GM18868 (cell line): ENCODE data around the gene AGER.
"Not testable (repeated sequence)": the region's sequence is repeated elsewhere in the genome, so short reads cannot be mapped to it uniquely, and the experiment has no call there.

Source experiments
- ATAC-seq: cut with Tn5 transposase; IDR thresholded peaks from one replicate; pipeline ENCODE4 v1.9.1; 2021; ENCODE audit warnings: mild to moderate bottlenecking, moderate library complexity; ENCODE audit not compliant: unreplicated experiment

Gene AGER

DNA sequence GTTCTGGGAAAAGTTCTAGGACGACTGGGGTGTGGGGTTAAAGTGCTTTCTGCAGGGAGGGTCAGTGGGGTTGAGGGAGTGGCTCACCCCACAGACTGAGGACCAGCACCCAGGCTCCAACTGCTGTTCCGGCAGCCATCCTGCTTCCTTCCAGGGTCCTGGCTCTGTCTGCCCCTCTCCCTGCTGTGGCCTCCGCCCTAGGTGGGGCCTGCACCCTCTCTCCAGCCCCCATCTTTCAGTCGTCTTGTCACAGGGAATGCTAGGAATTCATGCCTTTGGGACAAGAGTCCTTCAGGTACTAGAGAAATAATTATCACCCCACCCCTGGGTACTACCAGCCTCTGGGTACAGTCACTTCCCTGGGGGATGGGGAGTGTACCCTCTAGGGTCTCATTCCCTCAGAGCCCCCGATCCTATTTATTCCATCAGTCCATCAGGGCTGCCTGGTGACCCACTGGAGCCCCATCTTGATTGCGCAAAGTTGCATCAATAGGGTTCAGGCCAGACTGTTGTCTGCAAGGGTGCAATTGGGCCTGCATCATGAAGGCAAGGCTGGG is at the start of gene AGER:
Gene AGER (minus strand): TSS at position 170 of the 557 bp plus-strand sequence. CDS start 31 bp downstream, at position 139.
- ATAC-seq, result no peak

DNA sequence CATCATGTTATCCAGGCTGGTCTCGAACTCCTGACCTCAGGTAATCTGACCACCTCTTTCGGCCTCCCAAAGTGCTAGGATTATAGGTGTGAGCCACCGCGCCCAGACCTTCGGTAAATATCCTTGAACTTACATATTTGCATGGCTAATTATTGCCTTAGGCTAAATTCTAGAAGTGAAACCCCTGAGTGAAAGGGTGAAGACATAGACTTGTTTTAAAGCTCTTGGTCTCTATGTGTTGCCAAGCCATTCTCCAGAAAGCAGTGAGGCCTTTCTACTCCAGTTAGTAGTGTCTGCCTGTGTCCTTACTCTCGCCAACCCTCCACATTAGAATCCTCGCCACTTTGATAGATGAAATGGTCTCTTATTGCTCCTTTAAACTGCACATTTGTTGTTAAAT is 42.4 kb upstream of the AGER start:
- no peak for ATAC-seq

DNA sequence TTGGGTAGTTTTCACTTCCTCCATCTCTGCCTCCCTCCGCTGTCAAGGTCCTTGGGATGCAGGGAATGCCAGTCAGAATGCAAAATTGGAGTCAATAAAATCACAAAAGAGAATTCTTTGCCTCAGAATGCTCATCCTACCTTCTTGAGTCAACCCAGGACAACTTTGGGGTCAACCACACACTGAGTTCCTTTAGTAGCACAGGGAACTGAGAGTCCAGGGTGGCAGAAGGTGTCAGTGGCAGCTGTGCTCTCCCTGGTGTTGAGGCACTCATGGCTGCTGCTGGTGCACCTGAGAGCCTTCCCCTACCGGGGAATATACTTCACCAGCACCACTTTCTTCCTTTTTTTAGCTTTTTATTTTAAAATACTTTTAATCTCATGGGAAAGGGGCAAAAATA is 40.6 kb upstream of the AGER start:
- ATAC-seq, result peak; percentile 46

DNA sequence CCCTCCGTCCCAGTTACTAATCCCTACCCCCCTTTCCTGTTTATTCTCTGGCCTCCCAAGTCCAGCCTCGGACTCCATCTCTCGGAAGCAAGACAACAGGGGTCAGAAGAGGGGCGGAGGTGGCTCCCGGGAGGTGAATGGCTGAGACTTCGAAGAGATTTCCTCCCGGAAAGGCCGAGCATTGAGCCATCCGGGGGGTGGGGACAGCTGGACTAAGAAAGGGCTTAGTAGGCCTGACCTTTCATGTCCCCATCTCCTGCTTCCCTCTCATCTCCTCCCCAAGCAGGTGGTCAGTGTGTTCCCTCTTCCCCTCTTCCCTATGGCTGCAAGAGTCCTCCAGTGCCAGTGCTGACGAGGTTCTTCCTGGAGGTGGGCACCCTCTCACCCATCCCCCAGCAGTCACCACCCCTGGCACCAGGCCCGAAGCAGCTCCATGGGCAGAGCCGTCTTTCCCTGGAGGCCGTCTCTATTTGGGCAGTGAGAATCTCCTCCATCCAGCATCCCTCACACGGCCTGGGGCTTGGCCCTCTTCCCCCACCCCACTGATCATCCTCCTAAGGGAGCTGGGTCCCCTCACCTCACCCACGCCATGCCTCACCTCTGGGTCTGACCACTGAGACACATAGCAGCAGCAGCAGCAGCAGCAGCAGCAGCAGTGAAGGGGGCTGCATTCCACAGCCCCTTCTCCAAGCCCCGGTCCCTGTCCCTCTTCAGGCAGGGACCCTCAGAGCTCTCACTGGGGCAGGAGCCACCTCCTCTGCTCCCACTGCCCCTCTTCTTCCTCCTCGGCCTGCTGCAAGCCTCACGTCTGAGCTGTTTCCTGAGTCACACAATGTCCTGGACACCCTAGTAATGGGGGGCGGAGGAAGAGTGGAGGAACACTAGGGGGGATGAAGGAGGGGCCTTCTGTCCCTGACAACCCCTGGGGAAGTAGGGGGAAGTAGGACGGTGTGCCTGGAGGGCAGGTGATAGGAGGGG is 39.5 kb upstream of the AGER start, which contains the start of gene NOTCH4:
Gene NOTCH4 (minus strand): TSS at position 810 of the 978 bp plus-strand sequence. CDS start 139 bp downstream, at position 671.
- ATAC-seq, result no peak

DNA sequence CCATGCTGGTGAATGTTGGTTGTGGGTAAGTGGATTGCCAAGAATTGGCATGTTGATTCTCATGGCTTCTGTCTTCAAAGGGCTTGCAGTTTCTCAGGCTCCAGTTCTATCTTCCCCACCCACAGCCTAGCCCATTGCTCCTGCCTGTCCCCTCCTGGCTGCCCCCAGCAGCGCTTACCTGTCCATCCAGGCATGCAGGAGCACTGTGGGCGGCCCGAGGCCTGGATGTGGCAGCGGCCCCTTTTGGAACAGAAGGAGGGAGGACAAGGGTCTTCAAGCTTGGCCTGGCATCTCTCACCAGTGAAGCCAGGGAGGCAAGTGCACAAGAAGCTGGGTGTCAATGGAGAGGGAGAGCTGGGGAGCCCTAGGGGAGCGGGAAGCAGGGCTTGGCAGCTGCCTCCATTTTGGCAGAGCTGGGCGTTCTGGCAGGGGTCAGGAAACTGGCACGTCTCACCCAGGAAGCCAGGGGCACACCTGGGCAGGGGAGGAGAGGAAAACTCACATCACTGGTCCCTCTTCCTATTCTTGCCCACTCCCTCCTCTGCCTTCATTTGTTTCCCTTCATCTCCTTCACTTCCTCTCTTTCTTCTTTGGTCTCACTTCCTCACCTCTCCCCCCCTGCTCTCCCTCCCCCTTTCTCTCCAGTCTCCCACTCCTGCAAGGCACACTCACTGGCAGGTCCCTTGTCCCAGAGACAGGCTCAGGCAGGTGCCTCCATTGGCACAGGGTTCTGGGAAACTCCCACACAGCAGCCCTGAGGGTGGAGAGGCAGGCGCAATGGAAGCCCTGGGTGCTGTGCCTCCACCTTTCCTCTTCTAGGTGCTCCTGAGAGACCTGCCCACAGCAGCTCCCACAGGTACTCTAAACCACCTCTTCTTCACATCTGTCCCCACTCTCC is 38.5 kb upstream of the AGER start:
- ATAC-seq, result no peak

DNA sequence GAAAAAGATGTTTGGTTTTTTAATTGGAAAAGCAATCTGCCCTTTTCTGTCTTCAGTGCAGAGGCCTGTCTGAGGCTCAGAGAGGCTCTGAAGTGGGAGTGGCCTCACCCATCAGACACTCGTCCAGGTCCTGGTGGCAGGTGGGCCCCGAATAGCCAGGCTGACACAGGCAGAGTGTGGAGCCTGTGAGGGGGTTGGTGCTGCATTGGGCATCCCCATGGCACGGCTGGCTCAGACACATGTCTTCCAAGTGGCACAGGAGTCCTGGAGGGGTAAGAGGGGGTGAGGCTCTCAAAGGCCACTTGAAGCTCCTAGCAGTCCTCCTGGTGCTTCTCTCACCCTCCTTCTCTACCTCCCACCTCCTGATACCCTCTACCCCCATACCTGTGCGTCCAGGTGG is 36.0 kb upstream of the AGER start:
- ATAC-seq, result no peak

DNA sequence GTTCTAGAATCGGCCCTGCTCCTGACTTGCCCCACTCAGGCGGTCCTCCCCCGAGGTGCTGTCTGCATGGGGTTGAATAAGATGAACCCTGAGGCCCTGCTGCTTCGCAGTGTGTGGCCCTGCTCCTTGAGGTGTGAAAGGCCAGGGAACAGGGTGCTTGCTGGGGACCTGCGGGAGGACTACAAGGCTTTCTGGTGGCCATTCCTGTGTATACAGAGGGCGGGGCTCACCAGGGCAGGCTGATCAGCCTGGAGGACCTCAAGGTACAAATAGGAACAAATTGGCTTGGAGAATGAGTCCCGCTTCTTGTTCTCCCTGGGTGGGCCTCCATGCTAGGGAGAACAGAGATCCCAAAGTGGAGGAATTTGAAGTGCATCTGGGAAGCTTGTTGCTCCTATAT is 34.1 kb upstream of the AGER start:
- ATAC-seq, result no peak

DNA sequence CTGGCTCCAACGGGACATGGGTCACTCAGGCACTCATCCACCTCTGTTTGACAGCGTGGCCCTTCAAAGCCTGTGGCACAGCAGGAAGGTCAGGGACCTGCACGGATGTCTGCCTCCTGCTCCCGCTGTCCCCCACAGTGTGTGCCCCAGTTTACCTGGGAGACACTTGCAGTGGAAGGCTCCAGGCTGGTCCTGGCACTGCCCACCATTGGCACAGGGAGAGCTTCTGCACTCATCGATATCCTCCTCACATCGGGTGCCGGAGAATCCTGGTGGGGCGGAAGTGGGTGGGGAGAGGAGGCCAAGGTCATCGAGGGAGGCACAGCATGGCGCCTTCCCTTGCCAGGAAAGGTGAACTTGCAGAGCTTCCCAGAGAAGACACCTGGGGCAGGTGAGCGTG is 32.9 kb upstream of the AGER start:
- ATAC-seq, result no peak

DNA sequence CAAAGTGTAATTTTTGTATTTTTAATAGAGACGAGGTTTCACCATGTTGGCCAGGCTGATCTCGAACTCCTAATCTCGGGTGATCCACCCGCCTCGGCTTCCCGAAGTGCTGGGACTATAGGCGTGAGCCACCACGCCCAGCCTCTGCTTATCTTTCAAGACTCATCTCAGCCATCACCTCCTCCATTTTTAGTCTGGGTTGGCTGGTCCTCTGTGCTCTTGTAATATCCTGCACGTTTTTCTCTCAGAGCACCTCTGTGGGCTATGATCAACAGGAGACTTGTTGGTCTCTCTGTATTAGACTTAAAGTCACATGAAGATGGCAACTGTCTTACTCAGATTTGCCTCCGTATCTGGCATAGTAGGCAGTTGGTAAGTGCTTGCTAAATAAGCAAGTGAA is 32.2 kb upstream of the AGER start:
- ATAC-seq, result no peak

DNA sequence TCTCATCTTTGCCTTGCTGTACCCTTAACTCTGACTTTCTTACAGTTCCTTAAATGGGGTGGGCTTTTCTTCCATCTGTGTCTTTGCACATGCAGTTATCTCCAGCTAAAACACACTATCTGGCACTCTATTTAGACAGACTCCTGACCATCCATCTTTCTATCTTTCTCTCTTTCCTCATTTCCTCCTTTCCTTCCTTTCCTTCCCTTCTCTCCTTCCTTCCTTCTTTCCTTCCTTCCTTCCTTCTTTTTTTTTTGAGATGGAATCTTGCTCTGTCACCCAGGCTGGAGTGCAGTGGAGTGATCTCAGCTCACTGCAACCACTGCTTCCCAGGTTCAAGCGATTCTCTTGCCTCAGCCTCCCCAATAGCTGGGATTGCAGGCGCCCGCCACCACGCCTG is 31.6 kb upstream of the AGER start:
- no peak for ATAC-seq

DNA sequence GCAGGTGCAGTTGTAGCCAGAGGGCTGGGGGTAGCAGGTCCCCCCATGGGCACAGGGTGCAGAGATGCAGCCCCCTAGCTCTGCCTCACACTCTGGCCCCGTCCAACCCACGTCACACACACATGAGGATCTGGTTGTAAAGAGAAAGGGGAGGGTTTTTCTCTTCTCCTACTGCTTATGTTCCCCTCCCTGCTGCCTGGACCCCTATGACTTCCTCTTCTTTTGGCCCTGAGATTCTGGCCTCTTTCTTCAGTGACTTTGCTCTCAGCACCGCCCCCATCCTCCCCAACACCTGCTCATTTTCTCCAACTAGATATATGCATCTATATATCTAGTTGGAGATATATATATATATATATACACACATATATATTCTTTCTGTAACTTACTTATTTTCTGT is 30.1 kb upstream of the AGER start:
- ATAC-seq, result no peak

DNA sequence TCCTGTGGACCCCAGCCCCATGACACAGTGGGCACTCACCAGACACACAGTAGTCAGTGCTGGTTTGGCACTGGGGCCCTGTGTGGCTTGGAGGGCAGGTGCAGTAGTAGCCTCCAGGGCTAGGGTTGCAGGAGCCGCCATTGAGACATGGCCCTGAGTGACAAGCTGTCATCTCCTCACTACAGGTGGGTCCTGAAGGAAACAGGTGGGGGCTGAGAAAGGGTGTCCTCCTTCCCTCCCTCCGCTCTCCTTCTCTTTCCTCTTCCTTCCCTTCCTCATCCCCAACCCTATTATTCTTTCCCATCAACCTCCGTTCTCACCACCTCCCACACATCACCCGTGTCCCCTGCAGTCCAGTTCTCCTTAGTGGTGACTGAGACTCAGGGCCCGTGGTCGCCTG is 29.6 kb upstream of the AGER start:
- ATAC-seq, result no peak

DNA sequence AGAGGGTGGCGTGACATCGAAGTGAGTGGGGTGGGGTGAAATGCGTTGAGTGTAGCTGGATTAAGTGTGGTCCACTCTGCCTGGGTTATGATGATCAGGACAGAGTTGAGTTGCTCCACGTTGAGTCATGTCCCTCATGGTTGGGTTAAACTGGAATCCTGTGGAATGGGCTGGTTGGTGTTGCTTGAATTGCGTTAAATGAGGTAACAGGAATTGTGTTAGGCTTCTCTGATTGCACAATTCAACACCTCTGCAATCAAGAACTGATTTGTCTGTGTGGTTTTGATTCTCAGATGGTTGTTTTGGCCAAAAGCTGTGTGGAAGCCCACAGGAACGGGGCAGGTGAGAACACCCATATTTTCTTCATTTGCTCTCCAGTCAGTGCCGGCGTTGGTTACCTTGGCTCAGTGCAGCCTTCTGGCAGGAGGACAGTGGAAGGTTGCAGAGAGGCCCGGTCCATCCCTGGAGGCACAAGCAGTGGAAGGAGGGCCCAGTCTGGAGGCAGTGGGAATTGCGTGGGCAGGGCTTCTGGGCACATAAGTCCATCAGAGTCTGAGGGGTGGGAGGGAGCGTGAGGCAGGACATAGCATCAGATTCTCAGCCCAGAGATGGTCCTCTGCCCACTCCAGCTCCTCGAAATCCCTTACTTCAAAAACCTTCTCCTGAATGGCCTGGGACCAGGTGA is 28.2 kb upstream of the AGER start:
- no peak for ATAC-seq

DNA sequence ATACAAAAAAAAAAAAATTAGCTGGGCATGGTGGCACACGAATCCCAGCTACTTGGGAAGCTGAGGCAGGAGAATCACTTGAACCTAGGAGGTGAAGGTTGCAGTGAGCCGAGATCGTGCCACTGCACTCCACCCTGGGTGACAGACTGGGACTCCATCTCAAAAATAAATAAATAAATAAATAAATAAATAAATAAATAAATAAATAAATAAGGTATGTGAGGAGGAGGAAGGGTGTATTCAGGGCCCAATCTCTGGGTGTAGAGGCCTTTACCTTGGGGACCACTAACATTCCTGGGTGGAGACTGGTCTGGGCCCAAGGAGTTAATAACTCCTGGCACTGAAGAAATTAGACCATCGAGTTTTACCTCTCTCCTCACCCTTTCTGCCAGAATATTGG is 27.4 kb upstream of the AGER start:
- not testable (repeated sequence) for ATAC-seq

DNA sequence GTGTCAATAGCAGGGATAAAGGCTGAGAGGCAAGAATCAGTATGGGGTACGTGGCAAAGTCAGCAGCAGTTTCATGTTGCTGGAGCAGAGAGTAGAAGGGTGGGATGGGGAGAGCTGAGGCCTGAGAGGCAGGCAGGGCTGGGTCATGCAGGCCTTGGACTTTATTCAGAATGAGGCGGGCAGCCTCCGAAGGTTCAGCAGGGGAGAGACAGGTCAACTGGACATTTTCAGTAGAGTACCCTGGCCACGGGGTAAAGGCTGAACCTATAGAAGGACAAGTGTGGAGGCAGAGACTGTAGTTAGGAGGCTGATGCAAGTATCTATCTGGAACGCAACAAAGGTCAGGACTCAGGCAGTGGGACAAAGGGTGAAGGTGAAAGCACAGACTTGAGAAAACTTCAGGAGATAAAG is 26.1 kb upstream of the AGER start:
- no peak for ATAC-seq

DNA sequence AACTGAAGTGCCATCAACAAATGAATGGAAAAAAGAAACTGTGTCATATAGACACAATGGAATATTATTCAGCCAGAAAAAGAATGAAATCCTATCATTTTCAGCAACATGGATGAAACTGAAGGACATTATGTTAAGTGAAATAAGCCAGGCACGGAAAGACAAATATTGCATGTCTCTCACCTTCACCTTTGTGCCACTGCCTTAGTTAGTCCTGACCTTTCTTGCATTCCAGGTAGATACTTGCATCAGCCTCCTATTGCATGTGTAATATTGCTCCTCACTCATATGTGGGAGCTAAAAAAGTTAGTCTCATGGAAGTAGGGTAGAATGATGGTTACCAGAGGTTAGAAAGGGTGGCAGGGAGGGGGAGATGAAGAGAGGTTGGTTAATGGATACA is 24.9 kb upstream of the AGER start:
- no peak for ATAC-seq

DNA sequence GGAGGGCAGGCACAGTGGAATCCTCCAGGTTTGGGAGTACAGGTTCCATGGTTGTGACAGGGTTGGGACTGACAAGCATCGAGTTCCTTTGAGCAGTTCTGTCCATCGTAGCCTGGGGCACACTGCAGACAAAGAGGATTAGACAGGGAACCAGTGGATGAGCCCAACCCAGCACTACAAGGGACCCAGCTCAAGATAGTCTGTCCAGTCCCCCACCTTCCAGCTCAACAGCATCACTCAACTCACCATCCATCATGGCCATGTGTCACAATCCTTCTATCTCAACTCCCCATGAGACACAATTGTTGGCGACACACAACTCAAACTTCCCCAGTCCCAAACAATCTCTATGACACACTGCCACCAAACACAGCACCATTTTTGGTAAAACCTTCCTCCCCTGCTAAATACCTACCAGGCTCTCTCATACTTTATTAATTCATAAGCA is 20.2 kb upstream of the AGER start:
- no peak for ATAC-seq

DNA sequence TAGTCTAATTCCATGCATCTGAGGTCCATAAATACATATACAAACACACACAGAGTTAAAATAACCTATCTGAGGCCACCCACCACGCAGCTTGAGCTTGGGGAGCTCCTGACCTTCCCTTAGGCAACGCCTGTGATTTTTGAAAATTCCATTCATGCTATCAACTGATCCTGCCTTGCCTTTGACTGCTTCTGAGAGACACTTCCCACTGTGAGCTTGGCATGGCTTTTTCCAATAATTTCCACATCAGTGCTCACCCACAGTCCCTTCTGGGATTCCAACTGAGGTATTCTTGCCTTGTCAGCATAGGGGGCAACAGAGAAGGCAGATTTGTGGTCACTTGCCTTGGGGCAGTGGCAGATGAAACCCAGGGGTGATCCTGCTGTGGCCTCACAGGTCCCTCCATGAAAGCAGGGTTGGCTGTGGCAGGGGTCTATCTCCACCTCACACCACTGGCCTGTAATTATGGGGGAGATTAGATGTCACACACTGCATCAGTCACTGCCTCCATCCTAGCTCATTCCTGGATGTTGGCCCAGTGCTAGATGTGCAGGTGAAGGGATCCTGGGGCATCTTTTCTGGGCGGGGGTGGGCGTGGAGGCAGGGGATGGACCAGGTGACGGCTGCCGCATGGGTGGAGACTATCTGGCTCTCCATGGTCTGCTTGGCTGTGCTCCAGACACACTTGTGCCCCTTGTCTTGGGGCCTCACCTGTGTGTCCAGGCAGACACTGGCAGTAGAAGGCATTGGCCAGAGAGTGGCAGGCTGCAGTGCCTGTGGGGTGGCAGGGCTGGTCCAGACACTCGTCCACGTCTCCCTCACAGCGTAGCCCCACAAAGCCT is 19.6 kb upstream of the AGER start:
- no peak for ATAC-seq

DNA sequence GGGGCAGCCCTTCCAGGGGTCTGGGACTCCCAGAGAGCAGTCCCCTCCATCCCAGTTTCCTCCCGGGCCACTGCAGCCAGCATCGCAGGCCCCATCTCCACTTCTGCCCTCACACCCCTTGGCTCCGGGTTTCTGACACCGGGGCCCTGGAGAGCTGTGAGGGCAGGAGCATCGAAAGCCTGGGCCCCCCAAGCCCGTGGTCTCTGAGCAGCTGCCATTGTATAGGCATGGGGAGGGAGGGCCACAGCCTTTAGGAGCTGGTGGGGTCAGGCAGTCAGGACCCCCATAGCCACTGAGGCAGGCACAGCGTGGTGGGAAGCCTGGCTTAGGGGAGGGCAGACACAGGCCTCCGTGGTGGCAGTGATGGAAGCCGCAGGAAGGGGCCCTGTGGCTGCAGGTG is 18.1 kb upstream of the AGER start:
- ATAC-seq, result no peak
